22Rv1 (cell line): ENCODE results near the gene PYCARD.

Experiments used
- CTCF ChIP-seq: fragments of 450-650 bp; IDR thresholded peaks from 2 replicates; pipeline ENCODE4 v1.5.1; 2017; ENCODE audit warnings: mild to moderate bottlenecking
- ZFX ChIP-seq: fragments of 450-650 bp; IDR thresholded peaks from 2 replicates; pipeline ENCODE4 v1.6.1; 2017; ENCODE audit warnings: antibody characterized with exemption, borderline replicate concordance

- no peak for TF ChIP-seq CTCF
- no peak for TF ChIP-seq ZFX
These were observed 10.8 kb upstream of the PYCARD start for GRCh38 chr16:31213342-31213741.
